22Rv1 (cell line): ENCODE results near the gene LMNA.
A peak's percentile ranks its signal among the peaks of the same experiment; 100 is the strongest.

Experiments
- H3K27ac ChIP-seq: fragments of 450-650 bp; 2 replicates; pipeline ENCODE4 v1.5.1; 2017
- CTCF ChIP-seq: fragments of 450-650 bp; IDR thresholded peaks from 2 replicates; pipeline ENCODE4 v1.5.1; 2017; ENCODE audit warnings: mild to moderate bottlenecking
- ZFX ChIP-seq: fragments of 450-650 bp; IDR thresholded peaks from 2 replicates; pipeline ENCODE4 v1.6.1; 2017; ENCODE audit warnings: antibody characterized with exemption, borderline replicate concordance

LMNA gene

GRCh38 chr1:156126630-156127534 lies 12.4 kb downstream of the LMNA start:
- TF ChIP-seq CTCF (no peak), ZFX (no peak)
- no peak overlapping the region for H3K27ac ChIP-seq

- no peak for TF ChIP-seq CTCF
- no peak for TF ChIP-seq ZFX
- peak overlapping the region; percentile 37 for H3K27ac ChIP-seq
These were observed 13.8 kb downstream of the LMNA start for GRCh38 chr1:156128308-156128653.

- TF ChIP-seq CTCF (no peak), ZFX (no peak)
- peak overlapping the region; percentile 37 for H3K27ac ChIP-seq
These were observed 14.4 kb downstream of the LMNA start for GRCh38 chr1:156128654-156129597.

GRCh38 chr1:156129687-156130577 lies 15.4 kb downstream of the LMNA start:
- peak overlapping the region; percentile 37 for H3K27ac ChIP-seq
- TF ChIP-seq ZFX (no peak), CTCF (peak; percentile 96)

- peak overlapping the region; percentile 37; the same call in 1 of the 2 replicates for H3K27ac ChIP-seq
- peak; percentile 49 for TF ChIP-seq CTCF
- no peak for TF ChIP-seq ZFX
These were observed 16.0 kb downstream of the LMNA start for GRCh38 chr1:156130578-156130942.

- no peak for TF ChIP-seq CTCF
- no peak for TF ChIP-seq ZFX
- no peak overlapping the region for H3K27ac ChIP-seq
These were observed 20.4 kb downstream of the LMNA start for GRCh38 chr1:156134716-156135435.
